HepG2 (cell line): ENCODE measurements around the gene PNPLA3. TPM values are rescaled to one million over a fixed set of nuclear protein-coding genes. Genes with fewer than 3 reads are reported as not detected.

ENCODE experiments used
- ATAC-seq: fragments of 200-7000 bp; cut with Tn5 transposase; 3 replicates; pipeline ENCODE4 v1.9.1; 2020; ENCODE audit warnings: mild to moderate bottlenecking, moderate library complexity
- BruUV-seq: library from RNA; stranded (reverse); fragments of 400-500 nt; replicated peaks from 2 replicates; lab custom pipeline; 2021; lab: Mats Ljungman, UMichigan
- CTCF ChIA-PET: fragments of 300-600 bp; formaldehyde crosslinking; extraction: SDS; loops from one replicate; lab custom pipeline; 2021; ENCODE audit warnings: low total read pairs, inconsistent platforms, low intra/inter-chr PET ratio; lab: Yijun Ruan, JAX
- POLR2A ChIA-PET: fragments of 350-600 bp; sonication (Branson Sonifier 250); formaldehyde crosslinking; loops from one replicate; lab custom pipeline; 2020; ENCODE audit warnings: antibody characterized with exemption, inconsistent platforms; lab: Yijun Ruan, JAX
- DNase-seq: peaks from one replicate; pipeline ENCODE4 v3.0.0-alpha.2; 2015; ENCODE audit warnings: low spot score
- FAIRE-seq: peaks from 3 replicates; lab custom pipeline; 2011; peaks lifted over from hg19 to GRCh38; lab: Jason Lieb, UNC
- H2AFZ ChIP-seq: one replicate; pipeline ENCODE4 v1.6.1; 2011; ENCODE audit warnings: low read length, inconsistent platforms
- H3K27ac ChIP-seq: fragments of 300-600 bp; 3 replicates; pipeline ENCODE4 v1.8.0; 2011; ENCODE audit warnings: mixed run types, mild to moderate bottlenecking, mixed read lengths, low read length, inconsistent platforms; ENCODE audit not compliant: insufficient read depth; ENCODE audit errors: extremely low read length
- H3K27me3 ChIP-seq, 2 experiments: fragments of 200-600 bp in 1 of 2; 2 replicates in 1 of 2; 3 replicates in 1 of 2; pipeline versions ENCODE4 v1.6.0 to v1.8.0; 2011; ENCODE audit warnings: low read length in 2 of 2, mild to moderate bottlenecking in 2 of 2, moderate library complexity in 2 of 2, inconsistent platforms in 1 of 2; ENCODE audit not compliant: insufficient read depth in 2 of 2, control insufficient read depth in 1 of 2
- H3K36me3 ChIP-seq, 2 experiments: fragments of 200-600 bp in 1 of 2; replicated peaks in 1 of 2; 2 replicates in 1 of 2; 3 replicates in 1 of 2; pipeline versions ENCODE4 v1.5.1 to v1.8.0; 2011; ENCODE audit warnings: low read length in 2 of 2, inconsistent platforms in 1 of 2; ENCODE audit not compliant: insufficient read depth in 2 of 2, control insufficient read depth in 1 of 2
- H3K4me1 ChIP-seq: 2 replicates; pipeline ENCODE4 v1.5.1; 2012; ENCODE audit warnings: low read length, inconsistent platforms; ENCODE audit not compliant: insufficient read depth
- H3K4me2 ChIP-seq: 2 replicates; pipeline ENCODE4 v1.6.0; 2011; ENCODE audit warnings: low read depth, low read length, inconsistent platforms
- H3K4me3 ChIP-seq, 3 experiments: fragments of 200-600 bp in 1 of 3; sonication (generic), shearing (Covaris generic) in 1 of 3; replicated peaks in 1 of 3; 2 replicates each; pipeline ENCODE4 v1.5.1; 2011 to 2016; ENCODE audit warnings: low read length in 3 of 3, inconsistent platforms in 2 of 3, low read depth in 2 of 3, mild to moderate bottlenecking in 2 of 3, control low read depth in 1 of 3, mixed read lengths in 1 of 3; ENCODE audit not compliant: insufficient read depth in 1 of 3
- H3K79me2 ChIP-seq: one replicate; pipeline ENCODE4 v1.6.1; 2011; ENCODE audit warnings: low read length, inconsistent platforms; ENCODE audit not compliant: insufficient read depth
- H3K9ac ChIP-seq: 2 replicates; pipeline ENCODE4 v1.6.0; 2011; ENCODE audit warnings: mild to moderate bottlenecking, low read depth, low read length, inconsistent platforms; ENCODE audit not compliant: insufficient read depth
- H3K9me3 ChIP-seq: 2 replicates; pipeline ENCODE4 v1.5.1; 2012; ENCODE audit warnings: mild to moderate bottlenecking, low read length
- H4K20me1 ChIP-seq: 2 replicates; pipeline ENCODE4 v1.6.0; 2011; ENCODE audit warnings: inconsistent platforms, mild to moderate bottlenecking, low read length, moderate library complexity; ENCODE audit not compliant: insufficient read depth
- ARID2 ChIP-seq: sonication (generic); formaldehyde crosslinking; IDR thresholded peaks from 2 replicates; pipeline ENCODE4 v1.8.1; 2022; ENCODE audit warnings: mild to moderate bottlenecking, missing genetic modification reagents, borderline replicate concordance
- ASH2L ChIP-seq: fragments of 300-600, 200-600 bp; sonication (generic); IDR thresholded peaks from 2 replicates; pipeline ENCODE4 v1.7.0; 2017; ENCODE audit warnings: low read depth, mild to moderate bottlenecking, moderate library complexity, mixed read lengths, low read length; ENCODE audit not compliant: insufficient read length
- HNF4G ChIP-seq, 2 experiments: sonication (generic) in 1 of 2; formaldehyde crosslinking in 1 of 2; IDR thresholded peaks; 2 replicates each; pipeline versions ENCODE4 v1.4.0 to v1.6.1; 2011 to 2020; ENCODE audit warnings: borderline replicate concordance in 2 of 2, low read depth in 2 of 2, mild to moderate bottlenecking in 2 of 2, low read length in 1 of 2, missing genetic modification reagents in 1 of 2, moderate library complexity in 1 of 2
- PRPF4 ChIP-seq: fragments of 200-400 bp; formaldehyde crosslinking; IDR thresholded peaks from 2 replicates; pipeline ENCODE4 v1.6.1; 2016; ENCODE audit warnings: low read length, low read depth; ENCODE audit not compliant: poor library complexity, severe bottlenecking
- ZNF782 ChIP-seq: sonication (generic); formaldehyde crosslinking; IDR thresholded peaks from 2 replicates; pipeline ENCODE4 v1.4.0; 2020; ENCODE audit warnings: missing genetic modification reagents, mild to moderate bottlenecking, borderline replicate concordance
- ZSCAN25 ChIP-seq: sonication (generic); formaldehyde crosslinking; IDR thresholded peaks from 2 replicates; pipeline ENCODE4 v1.8.0; 2022; ENCODE audit warnings: mild to moderate bottlenecking, missing genetic modification reagents
- whole genome bisulfite sequencing: methylation state at CpG from one replicate; pipeline ENCODE4 v1.1.6; 2017; ENCODE audit warnings: low lambda C conversion rate; 5-methylcytosine and 5-hydroxymethylcytosine counted together
- in situ Hi-C: cut with HindIII; loops from 2 replicates; pipeline ENCODE4 v1.10.0; 2017; ENCODE audit warnings: low pct_unique_long_range_greater_than_20kb; ENCODE audit not compliant: extremely low pct_ligation_motif_present
- intact Hi-C: fragments of 100-400 bp; cut with micrococcal nuclease; formaldehyde crosslinking; loops from one replicate; pipeline ENCODE4 v1.10.0; 2022; ENCODE audit not compliant: unreplicated experiment
- polyA plus RNA-seq, 8 experiments: library from polyadenylated mRNA; depleted of rRNA in 3 of 8; stranded (reverse) in 7 of 8; unstranded in 1 of 8; fragments of >200 nt; fragmentation: Illumina TruSeq in 4 of 8; extraction: Trizol in 4 of 8; gene quantifications; 2 replicates each; pipeline versions ENCODE4 v1.2.1 to v1.2.3, GENCODE V29; 2011 to 2016; ENCODE audit warnings: low read depth in 4 of 8, missing spikeins in 1 of 8, mixed read lengths in 1 of 8; ENCODE audit not compliant: insufficient read depth in 1 of 8
- total RNA-seq, 5 experiments: library from RNA; depleted of rRNA; stranded (reverse); fragments of >200 nt; fragmentation: Illumina TruSeq; extraction: Trizol; gene quantifications; 2 replicates each; pipeline ENCODE4 v1.2.3, GENCODE V29; 2016; ENCODE audit warnings: low read depth in 1 of 5
- TF ChIP-seq, protein P1 (sequence below): sonication (generic); formaldehyde crosslinking; IDR thresholded peaks from 2 replicates; pipeline ENCODE4 v1.8.1; 2023; ENCODE audit warnings: mild to moderate bottlenecking, missing genetic modification reagents, borderline replicate concordance

The PNPLA3 gene
- total and polyA plus RNA-seq, 2 of the 13 experiments (the other 11 are each of a cell fraction or from before 2014, with no cell fraction given): 16.9 to 19.8 TPM

DNA sequence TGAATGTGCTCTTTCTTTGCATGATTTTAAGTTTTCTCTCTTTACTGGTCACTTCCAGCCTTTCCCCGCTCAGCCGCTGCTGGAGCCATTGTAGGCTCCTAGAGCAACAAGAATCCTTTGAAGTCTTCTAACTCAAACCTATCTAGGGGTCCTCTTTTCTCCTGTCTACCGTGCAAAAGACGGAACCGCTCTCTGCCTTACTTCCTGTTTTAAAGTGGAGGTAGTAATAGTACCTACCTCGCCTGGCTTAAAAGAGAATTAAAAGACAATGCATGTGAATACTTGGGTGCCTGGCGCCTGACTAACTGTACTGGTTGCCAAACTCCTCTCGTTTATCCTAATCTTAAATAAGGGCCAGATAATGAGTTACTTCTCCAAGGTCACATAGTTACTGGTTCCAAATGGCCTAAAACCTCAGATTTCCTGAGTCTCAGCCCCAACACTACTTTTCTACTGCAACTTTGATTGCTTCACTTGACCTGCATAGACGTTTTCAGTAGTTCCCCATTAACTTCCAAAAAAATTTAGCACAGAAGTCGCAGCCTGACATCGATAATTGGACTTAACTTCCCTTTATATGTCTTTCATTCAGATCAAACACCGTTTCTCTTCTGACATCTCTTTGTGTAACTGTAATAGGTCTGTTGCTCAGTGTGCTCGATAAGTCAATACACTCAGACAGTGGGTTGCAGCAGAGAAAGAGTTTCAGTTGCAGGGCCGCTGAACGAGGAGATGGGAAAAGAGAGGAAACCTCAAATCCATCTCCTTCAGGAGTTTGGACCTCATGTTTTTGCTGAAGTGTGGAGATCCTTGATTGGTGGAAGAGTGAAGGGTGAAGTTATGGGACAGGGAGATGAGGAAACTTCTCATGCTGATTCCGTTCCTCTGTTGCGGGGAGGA is 32.5 kb downstream of the PNPLA3 start:
- Histone ChIP-seq H3K9ac (peak overlapping the region; percentile 84), H2AFZ (peak overlapping the region; percentile 59), H3K27ac (peak overlapping the region; percentile 89), H3K4me3 (peak overlapping the region; percentile 77 to 99 (median 96)), H3K27me3 (no peaks in the 10 kb centered on the region; a peak in 1 of 5 replicates), H3K79me2 (peaks cover 31% of the 10 kb centered on the region), H3K4me2 (peak overlapping the region; percentile 87), H4K20me1 (no peaks in the 10 kb centered on the region), H3K9me3 (no peaks in the 10 kb centered on the region), H3K4me1 (peaks cover 31% of the 10 kb centered on the region), H3K36me3 (no peaks in the 10 kb centered on the region)
- in situ Hi-C loops: no loop called here
- TF ChIP-seq ZSCAN25 (CRISPR knock-in tag): no peak
- TF ChIP-seq HNF4G (IDR thresholded peaks at IDR 0.05; ENCODE audit: borderline replicate concordance, low read depth, low read length): no peak
- TF ChIP-seq HNF4G (CRISPR knock-in tag; IDR thresholded peaks at IDR 0.05; ENCODE audit: borderline replicate concordance, low read depth): 0 out of 2 replicates have a peak, but pooled peaks have one; percentile 4
- peak; percentile 5 for TF ChIP-seq ASH2L
- TF ChIP-seq, protein P1, sequence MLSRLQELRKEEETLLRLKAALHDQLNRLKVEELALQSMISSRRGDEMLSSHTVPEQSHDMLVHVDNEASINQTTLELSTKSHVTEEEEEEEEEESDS (CRISPR knock-in tag): 0 out of 2 replicates have a peak, but pooled peaks have one; percentile 42
- 0 out of 2 replicates have a peak, but pooled peaks have one; percentile 51 for TF ChIP-seq ARID2 (CRISPR knock-in tag)
- TF ChIP-seq PRPF4: peak; percentile 14
- TF ChIP-seq ZNF782 (CRISPR knock-in tag): no peak
- peak; percentile 1 for ATAC-seq
- FAIRE-seq: peak; percentile 44
- CTCF ChIA-PET: no interaction called here
- TSS peak; percentile 52 for BruUV-seq
- intact Hi-C loops: no loop called here
- peak; percentile 10 for DNase-seq
- POLR2A ChIA-PET: interaction anchor here (0.9 to 2.0 kb wide), 6 partner anchors 10 to 34 kb away, joined by 4 to 21 read pairs (median 6); partner anchors contain the start of gene PNPLA3
- 15% methylated on average over 17 of the region's 17 CpGs for WGBS
